Activated CD4-positive, CD25-positive, alpha-beta regulatory T cell (primary cell): ENCODE measurements around the gene SLC6A6.
"Not testable (repeated sequence)": the region's sequence is repeated elsewhere in the genome, so short reads cannot be mapped to it uniquely, and the experiment has no call there.

Experiments used
- DNase-seq, 4 experiments: peaks; one replicate each; lab custom pipeline; 2025; lab: John Stamatoyannopoulos, UW

The SLC6A6 gene

GRCh38 chr3:14398797-14399106 lies 3.7 kb upstream of the SLC6A6 start:
- no peak for DNase-seq

- no peak for DNase-seq
These were observed 608 bp upstream of the SLC6A6 start for GRCh38 chr3:14401692-14402303.

DNA sequence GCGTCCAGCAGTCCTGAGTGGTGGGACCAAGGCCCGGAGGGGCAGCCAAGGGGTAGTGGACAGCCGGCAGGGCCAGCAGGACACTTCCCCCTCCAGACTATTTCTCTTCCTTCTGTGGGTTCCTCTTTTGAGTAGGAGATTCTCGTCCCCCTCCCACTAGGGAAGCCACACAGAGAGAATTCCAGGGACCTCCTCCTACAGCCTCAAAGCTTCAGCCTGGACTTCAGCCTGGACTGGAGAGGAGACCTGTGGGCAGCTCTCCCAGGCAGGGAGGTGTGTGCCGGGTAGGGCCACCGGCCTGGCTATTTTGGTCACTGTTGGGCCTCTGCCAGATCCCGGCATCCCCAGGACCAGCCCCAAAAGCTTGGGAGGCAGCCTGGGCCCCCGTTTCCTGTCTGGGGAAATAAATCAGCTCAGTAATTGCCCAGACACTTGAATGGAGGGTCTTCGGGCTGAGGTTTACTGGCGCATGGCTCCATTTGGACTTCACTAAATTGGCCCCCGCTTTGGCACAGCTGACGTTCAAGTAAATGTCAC lies 1.3 kb downstream of the SLC6A6 start:
- DNase-seq: no peak

- DNase-seq: no peak
These were observed 1.8 kb downstream of the SLC6A6 start for GRCh38 chr3:14404186-14404585.

DNA sequence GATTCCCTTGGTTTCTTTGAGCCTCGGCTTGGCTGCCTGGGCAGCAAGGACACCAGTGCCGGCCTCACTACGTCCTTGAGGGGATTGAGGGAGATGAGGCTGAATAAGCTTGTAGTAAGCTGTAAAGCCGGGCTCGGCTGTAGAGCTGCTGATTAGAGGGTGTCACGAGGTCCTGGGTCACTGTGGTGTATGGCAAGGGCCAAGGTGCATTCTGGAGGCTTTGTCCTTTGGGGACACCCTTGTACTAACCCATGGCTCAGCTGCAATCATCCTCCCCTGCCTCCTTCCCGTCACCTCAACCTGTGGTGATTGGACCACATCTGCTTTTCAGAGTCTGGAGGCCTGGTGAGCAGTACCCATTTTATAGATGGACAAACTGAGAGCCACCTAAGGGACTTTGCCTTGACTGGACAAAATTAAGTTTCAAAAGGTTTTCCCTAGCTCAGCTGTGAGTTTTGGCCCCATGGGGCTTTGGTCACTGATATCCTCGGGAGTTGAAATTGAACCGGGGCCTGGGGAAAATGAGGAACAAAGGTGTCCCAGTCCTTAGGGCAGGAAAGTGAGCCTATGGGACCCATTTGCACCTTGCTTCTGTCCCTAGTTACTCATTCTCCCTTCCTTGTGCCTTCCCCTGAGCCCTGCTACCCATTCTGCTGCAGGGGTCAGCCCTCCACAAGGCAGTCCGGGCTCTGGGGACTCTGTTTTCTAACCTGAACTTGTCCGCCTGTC lies 2.4 kb downstream of the SLC6A6 start:
- no peak for DNase-seq

DNA sequence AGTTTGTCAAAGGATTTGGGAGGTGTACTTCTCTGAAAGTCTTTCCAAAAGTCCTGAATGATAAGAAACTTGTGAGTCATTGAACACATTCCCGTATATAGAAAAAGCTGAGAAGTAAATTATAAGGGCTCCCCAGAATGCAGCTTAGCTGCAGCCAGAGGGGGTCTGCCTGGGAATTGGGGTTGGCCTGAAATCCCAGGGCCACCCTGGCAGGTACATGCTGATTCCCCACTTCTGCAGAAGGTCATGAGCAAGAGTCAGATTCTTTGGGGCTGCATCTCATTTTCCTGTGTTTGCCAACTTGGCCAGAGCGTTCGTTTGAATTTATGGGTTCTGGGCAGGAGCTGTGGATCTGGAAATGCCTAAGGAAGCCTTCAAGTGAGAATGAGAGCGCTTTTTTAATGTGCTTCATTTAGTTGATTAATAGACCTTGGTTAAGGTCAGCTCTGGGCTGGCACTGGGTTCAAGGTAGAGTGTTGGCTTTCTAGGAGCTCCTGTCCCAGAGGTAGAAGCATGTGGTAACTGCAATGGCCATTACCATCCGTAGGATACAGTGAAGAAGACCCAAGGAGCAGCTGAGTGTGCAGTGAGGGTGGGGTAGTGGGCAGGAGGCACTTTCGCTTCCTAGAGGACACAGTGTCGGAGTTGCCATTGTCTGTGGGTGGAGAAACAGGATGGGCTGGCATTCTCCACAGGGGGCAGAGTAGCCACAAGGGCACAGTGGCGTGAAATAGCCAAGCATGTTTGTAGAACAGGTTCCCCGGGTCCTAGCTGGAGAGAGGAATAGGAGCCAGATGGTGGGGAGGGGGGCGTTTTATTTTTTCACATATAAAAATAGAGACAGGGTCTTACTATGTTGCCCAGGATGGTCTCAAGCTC lies 3.2 kb downstream of the SLC6A6 start:
- DNase-seq: no peak

- no peak for DNase-seq
These were observed 3.9 kb downstream of the SLC6A6 start for GRCh38 chr3:14406336-14406735.

DNA sequence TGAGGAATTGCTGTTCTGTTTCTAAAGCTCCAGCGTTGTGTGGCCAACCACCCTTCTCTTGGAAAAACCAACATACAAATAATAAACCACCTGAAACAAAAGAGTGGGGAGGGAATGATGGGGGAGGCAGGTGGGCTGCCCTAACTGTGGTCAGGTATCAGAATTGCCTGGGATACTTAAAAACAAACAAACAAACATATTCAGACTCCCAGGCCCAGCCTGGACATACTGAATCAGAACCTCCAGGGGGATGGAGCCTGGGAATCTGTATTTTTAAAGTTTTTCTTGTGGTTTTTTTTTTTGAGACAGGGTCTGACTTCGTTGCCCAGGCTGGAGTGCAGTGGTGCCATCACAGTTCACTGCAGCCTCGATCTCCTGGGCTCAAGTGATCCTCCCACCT lies 4.4 kb downstream of the SLC6A6 start:
- no peak for DNase-seq

GRCh38 chr3:14407203-14407602 lies 4.8 kb downstream of the SLC6A6 start:
- no peak for DNase-seq

DNA sequence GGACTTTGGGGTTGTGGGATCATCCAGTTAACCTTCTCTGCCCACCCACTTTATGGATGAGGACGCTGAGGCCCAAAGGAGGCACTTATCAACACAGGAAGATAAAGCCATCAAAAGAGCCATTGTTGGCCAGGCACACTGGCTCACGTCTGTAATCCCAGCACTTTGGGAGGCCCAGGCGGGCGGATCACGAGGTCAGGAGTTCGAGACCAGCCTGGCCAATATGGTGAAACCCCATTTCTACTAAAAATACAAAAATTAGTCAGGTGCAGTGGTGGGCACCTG lies 7.3 kb downstream of the SLC6A6 start:
- not testable (repeated sequence) for DNase-seq

GRCh38 chr3:14410106-14410502 lies 7.7 kb downstream of the SLC6A6 start:
- DNase-seq: no peak

- DNase-seq: no peak
These were observed 8.2 kb downstream of the SLC6A6 start for GRCh38 chr3:14410503-14411165.

DNA sequence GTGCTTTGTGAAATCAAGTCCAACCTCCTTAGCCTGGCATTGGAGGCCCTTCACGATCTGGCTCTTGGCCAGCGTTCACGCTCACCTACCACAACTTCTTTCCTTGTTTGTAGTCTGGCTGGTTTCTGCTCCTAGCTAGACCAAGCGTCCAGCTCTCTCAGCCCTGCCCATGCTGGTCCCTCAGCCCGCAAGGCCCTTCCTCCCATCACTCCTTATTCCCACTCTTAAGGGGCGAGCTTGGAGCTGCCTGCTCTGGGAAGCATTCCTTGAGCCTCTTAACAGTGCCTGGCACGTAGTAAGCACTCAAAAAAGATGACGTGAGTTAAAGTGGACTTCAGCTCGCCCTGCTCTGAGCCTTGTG lies 8.7 kb downstream of the SLC6A6 start:
- no peak for DNase-seq

- no peak for DNase-seq
These were observed 9.6 kb downstream of the SLC6A6 start for GRCh38 chr3:14411988-14412387.

GRCh38 chr3:14412831-14413380 lies 10.5 kb downstream of the SLC6A6 start:
- DNase-seq: no peak

DNA sequence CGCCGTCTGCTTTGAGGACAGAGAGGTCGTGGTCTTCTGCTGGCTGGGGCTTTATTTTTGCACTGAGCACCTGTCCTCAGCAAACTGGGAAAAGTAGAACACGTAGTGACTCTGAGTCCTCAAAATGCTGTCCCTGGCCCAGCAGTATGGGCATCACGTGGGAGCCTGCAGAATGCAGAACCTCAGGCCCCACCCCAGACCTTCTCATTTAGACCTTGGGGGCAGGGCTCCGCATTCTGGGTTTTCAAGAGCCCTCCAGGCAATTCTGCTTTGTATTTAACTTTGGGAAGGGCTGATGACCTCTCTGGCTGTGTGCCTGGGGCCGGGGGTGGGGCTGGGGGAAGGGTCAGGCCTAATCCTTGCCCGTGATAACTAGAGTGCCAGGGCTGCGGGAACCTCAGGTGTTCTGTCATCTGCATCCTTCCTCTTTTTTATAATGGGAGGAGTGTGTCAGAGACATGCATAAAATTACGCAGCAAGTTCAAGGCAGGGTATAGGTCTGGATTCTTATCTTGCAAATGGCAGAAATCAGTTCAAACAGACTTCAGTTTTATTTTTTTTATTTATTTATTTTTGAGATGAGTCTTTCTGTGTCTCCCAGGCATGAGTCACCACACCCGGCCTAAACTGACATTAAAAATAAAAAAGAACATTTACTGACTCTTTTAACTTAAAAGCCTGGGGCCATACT lies 11.1 kb downstream of the SLC6A6 start:
- DNase-seq: no peak

DNA sequence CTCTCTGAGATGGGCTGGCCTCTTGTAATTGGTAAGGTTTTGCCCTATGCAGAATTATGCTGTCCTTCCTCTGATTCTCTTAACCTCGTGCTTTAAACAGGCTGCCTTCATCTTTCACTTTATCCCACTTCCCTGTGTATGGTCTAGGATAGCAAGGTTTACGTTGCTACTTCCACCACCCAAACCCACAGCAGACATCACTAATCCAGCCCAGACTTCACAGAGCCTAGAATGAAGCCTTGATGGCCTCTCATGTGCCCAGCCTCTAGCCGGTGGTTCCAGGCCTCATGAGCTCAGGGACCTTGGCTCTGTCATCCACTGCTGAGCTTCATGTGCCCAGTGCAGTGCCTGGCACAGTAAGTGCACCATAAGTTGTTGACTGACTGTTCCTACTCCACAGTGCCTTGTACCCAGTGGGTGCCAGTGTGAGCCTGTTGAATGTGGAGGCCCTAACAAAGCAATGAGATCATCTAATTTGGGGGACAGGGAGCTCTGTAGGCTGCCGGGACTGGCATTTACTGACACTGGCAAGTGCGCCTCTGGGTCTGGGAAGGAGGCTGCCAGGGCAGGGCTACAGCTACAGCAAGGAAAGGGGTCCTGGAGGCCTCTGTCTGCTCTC lies 12.5 kb downstream of the SLC6A6 start:
- DNase-seq: no peak

DNA sequence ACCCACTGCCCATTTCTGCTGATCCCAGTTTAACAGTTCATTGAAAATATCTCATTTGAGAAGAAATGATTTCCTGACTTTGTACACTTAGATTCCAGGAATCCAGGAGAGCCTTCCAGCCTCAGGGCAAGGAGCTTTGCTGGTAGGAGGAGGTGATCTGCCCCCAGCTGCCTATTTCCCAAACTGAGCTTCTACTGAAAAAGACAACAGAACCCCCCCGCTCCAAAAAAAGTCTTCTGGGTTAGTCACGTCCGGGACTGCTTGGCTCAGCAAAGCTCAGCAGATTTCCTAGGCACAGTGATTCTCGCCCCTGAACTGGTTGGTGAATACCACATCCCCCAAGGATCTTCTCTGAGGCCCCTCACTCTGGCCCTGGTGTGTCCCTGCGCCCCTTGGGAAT lies 13.1 kb downstream of the SLC6A6 start:
- no peak for DNase-seq

GRCh38 chr3:14416453-14416852 lies 14.0 kb downstream of the SLC6A6 start:
- no peak for DNase-seq

GRCh38 chr3:14418296-14419250 lies 16.2 kb downstream of the SLC6A6 start:
- no peak for DNase-seq
